ENCODE results near the gene CRTC1. TPM values are rescaled to one million over a fixed set of nuclear protein-coding genes. Genes with fewer than 3 reads are reported as not detected.

CRTC1 gene
- total and polyA plus RNA-seq, 10 donors = 3.1 to 15.7 (median 8.2) TPM

DNA sequence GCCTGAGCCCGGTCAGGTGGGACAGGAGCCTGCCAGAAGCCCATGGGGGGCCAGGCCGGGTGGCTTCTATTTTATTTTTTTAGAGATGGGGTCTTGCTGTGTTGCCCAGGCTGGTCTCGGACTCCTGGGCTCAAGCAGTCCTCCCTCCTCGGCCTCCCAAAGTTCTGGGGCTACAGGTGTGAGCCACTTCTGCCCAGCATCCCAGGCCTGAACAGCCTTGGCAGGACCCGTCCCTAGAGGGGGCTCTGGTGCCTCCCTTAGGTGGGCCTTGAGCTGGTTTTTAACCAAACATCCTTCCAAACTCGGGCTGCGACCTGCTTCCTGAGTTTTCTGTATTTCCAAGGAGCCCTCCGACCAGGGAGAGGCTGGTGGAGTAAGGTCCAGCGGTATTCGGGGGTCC lies 97.2 kb downstream of the CRTC1 start:
- intact Hi-C loops (cut with DNase I; ENCODE audit: low total_unique reads) = no loop called here
- Histone ChIP-seq H3K9me3 (no peaks in the 10 kb centered on the region), H3K27me3 (replicated peaks in 1 of 7) (peaks cover 0 to 77% (median 16%) of the 10 kb centered on the region in 7 donors), H3K27ac (no peak overlapping the region), H3K36me3 (peaks cover 0 to 14% (median 0%) of the 10 kb centered on the region in 6 donors), H3K4me3 (no peak overlapping the region), H3K4me1 (peaks cover 0 to 21% (median 6%) of the 10 kb centered on the region in 6 donors)
- DNase-seq = no peak
- 73 to 80% (median 77%) methylated on average over 9 to 10 of the region's 10 CpGs for WGBS, 5 donors
- TF ChIP-seq POLR2AphosphoS5 (IDR thresholded peaks at IDR 0.05) (no peak), POLR2A (IDR thresholded peaks at IDR 0.05) (no peak)
- TF ChIP-seq, protein P1, sequence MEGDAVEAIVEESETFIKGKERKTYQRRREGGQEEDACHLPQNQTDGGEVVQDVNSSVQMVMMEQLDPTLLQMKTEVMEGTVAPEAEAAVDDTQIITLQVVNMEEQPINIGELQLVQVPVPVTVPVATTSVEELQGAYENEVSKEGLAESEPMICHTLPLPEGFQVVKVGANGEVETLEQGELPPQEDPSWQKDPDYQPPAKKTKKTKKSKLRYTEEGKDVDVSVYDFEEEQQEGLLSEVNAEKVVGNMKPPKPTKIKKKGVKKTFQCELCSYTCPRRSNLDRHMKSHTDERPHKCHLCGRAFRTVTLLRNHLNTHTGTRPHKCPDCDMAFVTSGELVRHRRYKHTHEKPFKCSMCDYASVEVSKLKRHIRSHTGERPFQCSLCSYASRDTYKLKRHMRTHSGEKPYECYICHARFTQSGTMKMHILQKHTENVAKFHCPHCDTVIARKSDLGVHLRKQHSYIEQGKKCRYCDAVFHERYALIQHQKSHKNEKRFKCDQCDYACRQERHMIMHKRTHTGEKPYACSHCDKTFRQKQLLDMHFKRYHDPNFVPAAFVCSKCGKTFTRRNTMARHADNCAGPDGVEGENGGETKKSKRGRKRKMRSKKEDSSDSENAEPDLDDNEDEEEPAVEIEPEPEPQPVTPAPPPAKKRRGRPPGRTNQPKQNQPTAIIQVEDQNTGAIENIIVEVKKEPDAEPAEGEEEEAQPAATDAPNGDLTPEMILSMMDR (IDR thresholded peaks at IDR 0.05 in 8 of 11, conservative IDR thresholded peaks at IDR 0.05 in 3 of 11) = no peak

DNA sequence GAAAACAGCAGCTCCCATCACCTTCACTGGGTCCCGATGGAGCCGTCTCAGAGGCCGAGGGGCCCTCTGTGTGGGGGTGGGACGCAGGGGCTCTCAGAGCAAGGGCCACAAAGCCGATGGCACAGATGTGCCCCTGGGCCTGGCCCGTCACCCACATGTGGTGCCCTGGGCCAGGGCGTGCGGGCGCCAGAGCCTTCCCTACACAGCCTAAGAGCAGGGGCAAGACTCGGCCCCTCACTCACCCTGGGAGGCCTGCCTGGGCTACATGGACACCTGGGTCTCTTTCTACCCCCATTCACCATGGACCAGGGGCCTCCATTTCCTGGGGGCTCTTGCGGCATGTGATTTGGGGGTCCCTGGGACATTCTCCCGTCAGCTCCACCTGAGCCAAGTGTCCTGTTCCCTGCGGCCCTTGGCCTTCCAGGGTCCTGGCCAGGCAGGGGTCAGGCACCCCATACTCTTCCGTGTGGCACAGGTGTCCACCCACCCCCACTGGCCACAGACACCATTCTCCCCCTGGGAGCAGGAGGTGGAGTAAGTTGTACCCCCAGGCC lies 97.6 kb downstream of the CRTC1 start:
- intact Hi-C loops (cut with DNase I; ENCODE audit: low total_unique reads) = no loop called here
- WGBS, 5 donors = 88 to 96% (median 90%) methylated on average over 13 to 14 of the region's 14 CpGs
- no peak for TF ChIP-seq POLR2AphosphoS5 (IDR thresholded peaks at IDR 0.05)
- TF ChIP-seq POLR2A (IDR thresholded peaks at IDR 0.05) = no peak
- TF ChIP-seq, protein P1 (IDR thresholded peaks at IDR 0.05 in 8 of 11, conservative IDR thresholded peaks at IDR 0.05 in 3 of 11) = no peak
- Histone ChIP-seq H3K4me1 (peaks cover 0 to 26% (median 11%) of the 10 kb centered on the region in 6 donors), H3K4me3 (no peak overlapping the region), H3K9me3 (no peaks in the 10 kb centered on the region), H3K36me3 (peaks cover 0 to 9% (median 0%) of the 10 kb centered on the region in 6 donors), H3K27ac (no peak overlapping the region), H3K27me3 (replicated peaks in 1 of 7) (peaks cover 0 to 82% (median 21%) of the 10 kb centered on the region in 7 donors)
- DNase-seq = no peak

DNA sequence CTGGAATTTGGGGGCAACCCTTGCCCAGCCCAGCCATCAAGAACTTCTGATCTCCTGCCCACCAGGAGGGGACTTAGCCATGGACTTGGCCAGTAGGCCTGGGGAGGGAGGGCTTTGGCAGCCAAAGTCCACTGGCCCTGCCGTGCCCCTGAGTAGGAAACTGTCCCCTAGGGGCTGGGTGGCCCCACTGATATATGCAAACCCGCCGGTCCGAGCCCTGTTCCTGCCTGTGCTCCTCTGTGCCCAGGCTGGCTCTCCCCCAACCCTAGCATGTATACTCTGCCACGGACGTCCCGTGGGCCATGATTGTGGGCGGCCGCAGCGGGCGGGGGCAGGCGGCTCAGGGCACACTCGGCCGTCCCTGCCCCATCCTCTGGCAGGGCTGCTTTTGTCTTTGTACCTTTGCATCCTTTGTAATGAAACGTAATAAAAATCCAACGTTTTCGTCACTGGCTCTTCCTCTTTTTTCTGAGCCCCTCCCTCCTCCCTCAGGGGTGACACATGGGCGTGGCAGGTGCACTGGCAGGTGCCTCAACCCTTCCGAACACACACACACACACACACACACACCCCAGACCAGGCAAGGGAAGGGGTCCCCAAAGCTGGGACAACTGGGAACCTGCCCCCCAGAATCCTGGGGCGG lies 98.5 kb downstream of the CRTC1 start:
- H3K4me1 ChIP-seq = peaks cover 0 to 27% (median 12%) of the 10 kb centered on the region in 6 donors
- H3K27ac ChIP-seq = no peak overlapping the region
- H3K9me3 ChIP-seq = no peaks in the 10 kb centered on the region
- 67 to 74% (median 70%) methylated on average over 16 to 20 of the region's 20 CpGs for WGBS, 5 donors
- TF ChIP-seq POLR2A (IDR thresholded peaks at IDR 0.05) (no peak), POLR2AphosphoS5 (IDR thresholded peaks at IDR 0.05) (no peak)
- TF ChIP-seq, protein P1 (IDR thresholded peaks at IDR 0.05 in 8 of 11, conservative IDR thresholded peaks at IDR 0.05 in 3 of 11) = no peak
- H3K27me3 ChIP-seq (replicated peaks in 1 of 7) = peaks cover 0 to 90% (median 30%) of the 10 kb centered on the region in 7 donors
- H3K36me3 ChIP-seq = peaks cover 0 to 9% (median 0%) of the 10 kb centered on the region in 6 donors
- H3K4me3 ChIP-seq = no peak overlapping the region
- intact Hi-C loops (cut with DNase I; ENCODE audit: low total_unique reads) = no loop called here
- no peak for DNase-seq

DNA sequence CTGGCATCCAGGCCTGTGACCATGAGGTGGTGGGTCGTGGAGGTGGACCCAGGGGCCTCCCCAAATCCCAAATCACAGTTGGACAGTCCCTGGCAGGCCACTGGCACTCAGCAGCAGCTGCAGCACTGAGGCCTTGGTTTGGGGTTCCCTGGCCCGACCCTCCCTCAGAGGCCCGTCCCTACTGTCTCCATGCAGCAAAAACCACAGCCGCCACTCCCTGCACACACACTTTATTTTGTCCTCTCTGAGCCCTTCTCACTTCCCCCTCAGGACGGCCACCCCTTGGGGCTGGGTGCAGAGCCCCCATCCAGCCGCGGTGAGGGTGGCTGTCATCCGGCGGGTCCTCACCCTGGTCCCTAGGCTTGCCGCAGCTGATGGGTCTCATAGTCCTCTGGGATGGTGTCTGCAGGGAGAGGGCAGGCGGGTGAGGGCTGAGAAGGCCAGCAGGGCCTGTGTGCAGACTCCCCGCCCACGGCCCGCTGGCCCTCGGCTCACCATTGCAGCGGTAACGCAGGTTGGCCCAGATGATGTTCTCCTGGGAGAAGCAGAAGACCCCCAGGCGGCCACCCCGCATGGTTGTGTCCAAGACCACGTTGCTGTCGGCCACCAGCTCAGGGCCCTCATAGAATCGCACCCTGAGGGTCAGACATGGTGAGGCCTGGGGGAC lies 99.2 kb downstream of the CRTC1 start:
- intact Hi-C loops (cut with DNase I; ENCODE audit: low total_unique reads) = no loop called here
- H3K27ac ChIP-seq = no peak overlapping the region
- no peak overlapping the region for H3K4me3 ChIP-seq
- H3K27me3 ChIP-seq (replicated peaks in 1 of 7) = peaks cover 0 to 92% (median 36%) of the 10 kb centered on the region in 7 donors
- no peaks in the 10 kb centered on the region for H3K9me3 ChIP-seq
- TF ChIP-seq POLR2AphosphoS5 (IDR thresholded peaks at IDR 0.05) (peak in 1 of 3 donors; percentile 14), POLR2A (IDR thresholded peaks at IDR 0.05) (no peak)
- TF ChIP-seq, protein P1 (IDR thresholded peaks at IDR 0.05 in 8 of 11, conservative IDR thresholded peaks at IDR 0.05 in 3 of 11) = no peak
- 78 to 84% (median 83%) methylated on average over 16 to 22 of the region's 22 CpGs for WGBS, 5 donors
- peaks cover 0 to 3% (median 0%) of the 10 kb centered on the region in 6 donors for H3K36me3 ChIP-seq
- DNase-seq = no peak
- H3K4me1 ChIP-seq = peaks cover 0 to 26% (median 14%) of the 10 kb centered on the region in 6 donors
